Measurements from ENCODE around the gene INSC.

Gene INSC

DNA sequence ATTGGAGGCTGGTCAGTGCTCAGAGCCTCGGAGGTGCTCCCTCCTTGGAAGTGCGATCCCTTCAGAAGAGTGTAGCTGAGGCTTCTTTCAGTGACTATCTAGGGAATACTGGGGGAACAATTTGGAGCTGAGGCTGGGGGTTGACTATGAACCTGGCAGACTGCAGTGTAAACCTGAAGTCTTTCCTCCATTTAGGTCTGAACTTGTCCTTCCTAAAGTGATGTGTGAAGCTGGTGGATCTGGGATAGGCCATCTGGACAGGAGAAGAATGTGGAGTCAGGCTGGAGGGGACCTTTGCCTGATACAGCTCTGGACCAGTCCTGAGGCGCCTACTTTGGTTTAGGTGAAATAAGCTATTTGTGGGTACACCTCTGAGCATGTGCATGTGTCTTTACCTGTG, 3.5 kb upstream of the INSC start:
- DNase-seq: no peak

DNA sequence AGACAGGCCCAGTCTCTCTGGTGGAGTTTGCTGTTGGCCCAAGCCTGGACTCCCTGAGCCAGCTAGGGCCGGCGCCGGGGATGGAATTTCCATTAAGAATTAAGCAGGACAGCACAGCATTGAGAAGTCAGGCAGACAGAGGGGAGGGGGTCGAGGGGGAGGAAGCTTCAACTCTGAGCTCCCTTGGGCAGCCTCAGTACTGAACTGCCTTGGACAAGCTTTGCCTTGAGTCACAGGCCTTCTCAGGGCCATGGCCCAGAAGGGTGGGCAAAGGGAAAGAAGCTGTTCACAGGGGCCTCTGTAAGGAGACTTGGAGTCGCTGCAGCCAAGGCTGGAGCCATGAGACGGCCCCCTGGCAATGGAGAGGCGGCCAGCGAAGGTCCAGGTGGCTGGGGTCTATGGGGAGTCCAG, 2.6 kb upstream of the INSC start:
- DNase-seq: no peak

DNA sequence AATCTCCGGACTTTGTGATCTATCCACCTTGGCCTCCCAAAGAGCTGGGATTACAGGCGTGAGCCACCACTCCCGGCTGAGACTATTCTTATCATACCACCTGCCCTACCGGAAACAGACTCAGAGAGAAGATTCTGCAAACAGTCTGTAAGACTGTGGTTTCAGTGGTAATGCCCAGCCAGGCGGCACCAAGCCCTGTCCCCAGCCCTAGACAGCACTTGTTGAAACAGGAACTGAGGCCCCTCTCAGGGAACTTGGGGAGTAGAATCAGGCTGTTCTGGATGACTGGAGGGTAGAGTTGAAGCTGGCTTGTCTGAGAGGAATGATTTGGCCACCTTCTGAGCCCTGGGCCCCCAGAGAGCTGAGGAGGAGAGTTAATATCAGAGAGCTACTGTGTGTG, 1.3 kb upstream of the INSC start:
- no peak for DNase-seq

DNA sequence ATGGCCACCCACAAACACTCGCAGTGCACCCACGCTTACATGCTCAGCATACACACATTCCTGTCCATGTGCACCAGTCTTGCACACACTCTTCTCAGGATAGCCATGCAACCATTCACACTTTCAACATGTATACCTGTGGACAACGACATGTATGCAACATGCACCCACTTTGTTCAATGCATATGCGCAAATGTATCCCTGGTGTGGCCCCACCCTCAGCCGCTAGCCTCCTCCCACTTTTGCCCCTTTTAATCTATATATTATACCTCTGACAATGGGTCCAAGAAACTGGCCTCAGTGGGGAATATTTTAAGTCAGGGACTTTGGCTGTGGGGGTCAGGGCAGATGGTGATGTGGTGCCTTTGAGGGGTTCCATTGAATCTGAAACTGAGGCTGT, 963 bp downstream of the INSC start:
- DNase-seq: no peak

DNA sequence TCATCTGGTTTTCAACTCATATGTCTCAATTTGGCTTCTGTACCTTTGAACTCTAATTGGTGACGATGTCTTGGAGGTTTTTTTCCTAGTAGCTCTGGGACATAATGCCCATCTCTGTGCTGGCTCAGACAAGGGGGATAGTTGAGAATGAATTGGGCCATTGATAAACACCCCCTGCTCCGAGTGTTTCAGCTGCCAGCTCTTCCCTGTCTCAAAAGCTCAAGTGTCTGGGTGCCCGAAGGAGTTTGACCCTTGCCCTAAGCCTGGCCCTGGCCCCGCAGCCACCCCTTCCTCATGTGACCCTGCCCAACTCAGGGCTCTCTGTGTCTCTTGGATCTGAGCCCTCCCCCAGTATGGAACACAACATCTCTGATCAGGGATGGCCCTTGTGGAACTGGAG, 3.0 kb downstream of the INSC start:
- DNase-seq: no peak

DNA sequence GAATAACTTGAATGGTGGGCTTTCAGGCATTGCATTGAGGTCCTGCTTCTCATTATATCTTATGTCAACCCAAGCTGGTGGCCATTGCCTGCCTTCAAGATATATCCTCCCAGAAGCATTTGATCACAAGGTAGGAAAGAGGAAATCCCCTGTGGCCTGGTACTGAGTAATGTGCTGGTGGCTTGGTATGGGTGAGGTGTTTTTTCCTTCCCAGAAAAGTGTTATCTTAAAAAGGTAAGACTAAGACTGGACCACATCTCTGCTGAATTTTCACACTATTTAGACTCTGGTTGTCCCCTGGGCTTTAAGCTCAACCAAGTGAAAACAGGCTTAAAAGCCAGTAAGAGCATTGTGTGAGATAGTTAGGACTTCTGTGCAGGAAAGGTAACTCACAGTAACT, 3.7 kb downstream of the INSC start:
- DNase-seq: no peak

DNA sequence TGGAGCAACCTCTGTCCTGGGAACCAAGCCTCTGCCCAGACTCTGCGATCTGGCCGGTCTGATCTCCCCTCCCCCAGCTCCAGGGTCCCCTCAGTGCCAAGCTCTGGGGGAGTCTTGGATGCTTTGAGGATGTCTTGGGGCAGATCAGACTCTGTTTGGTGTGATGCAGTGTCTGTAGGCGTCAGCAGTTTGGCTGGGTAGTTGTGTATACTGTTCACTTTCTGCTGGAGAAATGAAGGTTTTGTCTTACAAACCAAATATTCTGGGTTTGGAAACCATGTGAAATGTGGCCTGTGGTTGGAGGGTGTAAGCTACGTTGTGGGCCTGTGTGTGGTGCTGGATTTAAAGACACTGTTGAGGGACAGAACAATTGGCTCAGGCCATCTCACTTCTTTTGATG, 4.6 kb downstream of the INSC start:
- DNase-seq: no peak

DNA sequence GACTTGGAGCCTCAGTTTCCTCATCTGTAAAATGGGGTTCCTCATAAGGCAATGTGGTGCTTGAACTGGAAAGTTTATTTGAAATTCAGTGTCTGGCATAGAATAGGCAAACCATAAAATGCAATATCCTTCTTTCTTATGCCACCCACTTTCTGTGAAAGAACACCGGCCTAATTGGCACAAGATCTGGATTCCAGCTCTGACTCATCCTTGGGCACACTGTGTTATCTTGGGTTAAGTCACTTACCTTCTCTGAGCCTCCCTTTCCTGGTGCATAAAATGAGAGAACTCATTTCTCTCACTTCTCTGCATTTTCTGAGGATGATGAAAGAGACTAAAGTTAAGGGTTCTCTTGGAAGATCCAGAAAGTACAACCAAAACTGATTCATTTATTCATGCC, 5.1 kb downstream of the INSC start:
- DNase-seq: no peak

DNA sequence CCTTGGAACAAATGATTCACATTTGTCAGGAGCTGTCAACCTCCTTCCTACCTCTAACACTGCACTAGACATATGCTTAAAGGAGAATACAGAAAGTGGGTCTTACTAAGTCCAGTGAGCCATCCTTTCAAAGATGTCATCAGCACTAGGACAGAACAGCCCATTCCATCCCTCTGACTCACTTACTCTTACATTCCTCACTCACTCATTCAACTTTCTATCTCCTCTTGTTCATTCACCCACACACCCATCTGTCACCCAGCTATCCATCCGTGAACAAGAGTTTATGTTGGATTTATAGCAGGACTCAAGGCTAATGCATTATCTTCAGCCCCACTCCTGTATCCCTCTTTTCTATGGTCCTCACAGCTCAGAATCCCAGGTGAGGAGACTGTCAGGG, 9.1 kb downstream of the INSC start:
- DNase-seq: no peak

DNA sequence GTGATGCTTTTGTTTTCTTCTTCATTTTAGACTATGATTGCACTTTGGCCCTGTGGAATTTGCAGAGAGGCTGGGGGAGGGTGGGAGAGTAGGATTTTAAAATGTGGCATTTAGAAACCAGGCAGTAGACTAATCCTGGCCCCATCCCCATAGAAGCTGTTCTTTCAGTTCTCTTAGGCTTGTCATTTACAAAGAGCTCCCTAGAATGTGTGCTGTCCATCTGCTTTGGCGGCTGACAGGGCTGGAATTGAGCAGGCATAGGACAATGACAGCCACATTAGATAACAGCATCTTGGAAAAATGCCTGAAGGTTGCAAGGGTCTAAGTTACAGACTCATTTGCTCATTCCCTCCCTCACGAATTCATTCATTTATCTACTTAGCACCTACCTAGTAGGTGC, 9.8 kb downstream of the INSC start:
- no peak for DNase-seq

DNA sequence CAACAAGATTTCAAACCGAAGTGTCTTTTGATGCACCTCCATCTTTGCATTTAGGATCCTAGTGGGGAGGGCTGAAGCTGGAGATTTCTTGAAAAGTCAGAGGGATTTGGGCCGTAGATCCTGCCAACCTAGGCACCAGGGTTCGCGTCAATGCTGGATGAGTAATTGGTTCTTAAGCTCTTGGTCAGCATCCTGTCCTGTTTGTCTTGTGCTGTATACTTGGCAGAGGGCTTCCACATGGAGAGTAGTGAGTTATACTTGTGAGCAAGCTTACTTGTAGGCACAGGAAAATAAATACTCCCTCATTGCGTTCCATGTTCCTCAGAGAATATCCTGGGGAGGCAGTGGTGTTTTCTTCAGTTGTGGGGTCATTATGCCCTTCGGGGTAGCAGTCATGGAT, 12.6 kb downstream of the INSC start:
- no peak for DNase-seq

DNA sequence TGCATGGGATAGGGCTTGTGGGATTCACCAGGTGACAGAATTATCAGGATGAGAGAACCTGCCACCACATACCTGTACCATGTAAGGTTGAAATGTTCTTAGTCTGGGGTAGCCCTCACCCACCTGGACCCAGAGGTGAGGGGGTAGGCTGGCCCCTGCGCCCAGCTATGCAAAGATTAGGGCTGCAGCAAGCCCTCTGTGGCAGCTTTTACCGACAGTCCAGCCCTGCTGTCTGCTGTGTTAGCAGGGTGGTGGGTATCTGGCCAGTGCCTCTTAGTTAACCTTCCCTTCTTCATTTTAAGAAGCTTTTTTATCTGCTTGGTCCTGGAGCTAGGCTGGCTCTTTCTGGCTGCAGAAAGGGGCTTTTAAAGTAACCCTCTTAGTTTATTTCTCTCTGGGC, 13.9 kb downstream of the INSC start:
- DNase-seq: no peak

DNA sequence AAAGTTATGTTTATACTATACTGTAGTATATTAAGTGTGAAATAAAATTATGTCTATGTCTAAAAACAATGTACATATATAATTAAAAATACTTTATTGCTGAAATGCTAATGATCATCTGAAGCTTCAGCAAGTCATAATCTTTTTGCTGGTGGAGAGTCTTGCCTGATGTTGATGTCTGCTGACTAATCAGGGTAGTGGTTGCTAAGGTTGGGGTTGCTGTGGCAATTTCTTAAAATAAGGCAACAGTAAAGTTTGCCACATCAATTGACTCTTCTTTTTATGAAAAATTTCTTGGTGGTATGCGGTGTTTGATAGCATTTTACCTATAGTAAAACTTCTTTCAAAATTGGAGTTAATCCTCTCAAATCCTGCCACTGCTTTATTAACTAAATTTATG, 21.4 kb downstream of the INSC start:
- DNase-seq: no peak

DNA sequence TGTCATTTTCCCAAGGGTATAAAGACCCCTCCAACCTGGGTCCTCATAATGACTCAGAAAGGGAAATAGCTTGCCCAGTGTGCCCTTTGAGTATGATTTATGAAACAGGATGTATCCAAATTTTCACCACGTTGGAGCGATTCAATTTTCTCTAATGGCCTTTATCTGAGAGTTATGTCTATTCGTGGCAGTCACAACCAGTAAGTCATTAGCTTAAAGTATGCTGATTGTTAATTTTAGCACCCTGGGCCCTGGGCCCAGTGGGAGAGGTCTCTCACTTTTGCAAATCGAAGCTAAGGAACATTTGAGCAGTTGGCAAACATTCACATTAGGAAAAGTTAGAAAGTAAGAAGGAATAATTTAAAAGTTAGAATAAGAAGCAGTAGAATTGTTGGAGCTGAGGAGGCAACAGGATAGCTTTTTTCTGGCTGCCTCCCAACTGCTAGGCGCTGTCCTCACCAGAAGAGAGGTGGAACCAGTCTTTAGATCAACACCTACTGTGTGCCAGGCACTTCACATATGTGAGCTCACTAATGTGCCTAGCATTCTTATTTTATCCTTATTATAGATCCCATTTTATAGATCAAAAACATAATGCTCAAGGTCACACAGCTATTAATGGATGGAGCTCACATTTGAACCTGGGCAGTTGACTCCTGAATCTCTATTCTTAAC, 24.5 kb downstream of the INSC start:
- DNase-seq: no peak

DNA sequence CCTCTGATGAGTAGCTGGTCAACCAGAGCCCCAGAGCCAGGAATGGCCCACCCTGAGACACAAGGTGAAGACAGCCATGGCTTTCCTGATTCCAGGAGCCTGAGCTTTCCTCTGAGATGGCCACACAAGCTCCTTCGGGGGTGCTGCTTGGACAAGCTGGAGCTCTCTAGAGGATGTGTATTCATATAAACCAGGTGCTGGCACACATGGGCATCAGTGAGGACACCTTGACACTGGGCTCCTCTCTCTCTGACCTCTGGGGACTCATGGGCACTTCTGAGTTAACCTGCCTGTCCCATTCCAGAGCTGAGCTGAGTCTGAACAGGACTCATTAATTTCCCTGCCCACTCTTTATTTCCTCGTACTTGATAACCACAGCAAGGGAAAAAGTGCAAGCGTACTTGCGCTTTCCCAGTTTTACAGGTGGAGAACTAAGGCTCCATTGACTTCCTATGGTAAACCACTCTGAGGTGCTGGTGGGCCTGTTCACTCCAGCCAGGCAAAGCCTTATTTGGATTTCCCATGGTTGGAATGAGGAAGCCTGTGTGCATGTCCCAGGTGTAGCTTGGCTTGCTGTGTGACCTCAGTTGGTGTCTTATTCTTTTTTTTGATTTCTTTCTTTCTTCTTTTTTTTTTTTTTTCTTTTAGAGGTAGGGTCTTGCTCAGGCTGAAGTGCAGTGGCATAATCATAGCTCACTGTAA, 25.4 kb downstream of the INSC start:
- no peak for DNase-seq

DNA sequence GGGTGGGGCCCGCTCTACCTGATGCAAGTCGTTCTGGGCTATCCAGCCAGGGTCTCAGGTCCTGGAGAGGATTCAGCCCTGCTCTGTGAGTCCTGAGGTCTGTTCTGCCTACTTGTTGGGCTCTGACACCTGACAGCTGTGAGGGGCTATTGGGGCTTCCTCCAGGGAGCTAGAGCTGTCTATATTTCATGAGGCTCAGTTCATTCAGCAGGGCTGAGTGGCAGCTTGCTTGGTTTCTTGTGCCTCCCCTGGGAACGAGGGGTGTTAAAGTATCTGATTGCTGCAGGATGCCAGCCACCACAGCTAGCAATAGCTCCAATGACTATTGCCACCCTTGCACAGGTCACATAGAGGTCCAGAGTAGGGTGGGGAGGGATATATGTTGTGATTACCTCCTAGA, 26.7 kb downstream of the INSC start:
- no peak for DNase-seq

DNA sequence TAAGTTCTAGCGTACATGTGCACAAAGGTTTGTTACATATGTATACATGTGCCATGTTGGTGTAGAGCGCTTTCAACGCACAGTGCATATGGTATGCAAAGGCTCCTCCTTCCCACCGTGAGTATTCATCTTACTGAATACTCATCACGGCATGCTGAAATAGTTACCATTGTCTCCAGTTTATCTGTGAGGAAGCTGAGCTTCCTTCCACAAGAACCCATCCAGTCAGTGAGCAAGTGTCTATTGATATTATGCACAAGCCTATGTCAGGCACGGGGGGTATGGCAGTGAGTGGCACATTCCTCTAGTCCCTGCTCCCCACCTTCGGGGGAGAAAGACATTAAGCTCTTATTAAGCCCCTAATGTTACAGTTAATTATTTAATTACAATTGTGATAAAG, 28.1 kb downstream of the INSC start:
- no peak for DNase-seq

DNA sequence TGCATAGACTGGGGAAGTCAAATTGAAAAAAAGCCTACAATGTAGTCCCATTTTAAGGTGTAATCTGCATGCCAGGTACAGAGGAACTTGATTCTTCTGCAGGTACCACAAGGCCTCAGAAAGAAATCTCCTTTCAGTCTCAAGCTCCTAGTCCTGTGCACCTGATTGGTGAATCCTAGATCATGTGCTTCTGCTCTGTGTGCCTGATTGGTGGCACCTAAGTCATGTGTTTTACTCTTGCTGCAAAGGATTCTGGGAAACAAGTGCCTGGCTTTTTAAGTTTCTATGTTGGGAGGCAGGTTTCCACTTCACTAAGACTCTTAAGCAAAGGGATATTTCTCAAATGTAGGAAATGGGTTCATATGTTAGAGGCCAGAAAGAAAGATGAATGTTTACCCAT, 29.1 kb downstream of the INSC start:
- no peak for DNase-seq

DNA sequence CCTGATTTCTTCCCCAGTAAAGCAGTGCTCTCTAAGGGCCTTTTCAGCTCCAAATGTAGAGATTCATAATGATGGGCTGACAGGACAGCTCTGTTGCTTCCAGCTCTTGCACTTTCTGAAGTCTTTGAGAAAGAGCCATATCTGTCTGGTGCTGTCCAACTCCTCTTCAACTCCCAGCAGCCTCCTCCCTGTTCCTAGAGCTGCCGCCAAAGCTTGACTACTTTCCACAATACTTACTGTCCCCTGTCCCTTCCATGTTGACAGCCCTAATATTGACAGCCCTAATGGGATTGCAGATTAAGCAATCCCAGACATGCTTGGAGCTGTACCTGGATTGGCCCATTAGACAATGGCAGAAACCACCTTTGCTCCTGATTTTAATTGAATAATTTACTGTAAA, 29.6 kb downstream of the INSC start:
- DNase-seq: no peak

DNA sequence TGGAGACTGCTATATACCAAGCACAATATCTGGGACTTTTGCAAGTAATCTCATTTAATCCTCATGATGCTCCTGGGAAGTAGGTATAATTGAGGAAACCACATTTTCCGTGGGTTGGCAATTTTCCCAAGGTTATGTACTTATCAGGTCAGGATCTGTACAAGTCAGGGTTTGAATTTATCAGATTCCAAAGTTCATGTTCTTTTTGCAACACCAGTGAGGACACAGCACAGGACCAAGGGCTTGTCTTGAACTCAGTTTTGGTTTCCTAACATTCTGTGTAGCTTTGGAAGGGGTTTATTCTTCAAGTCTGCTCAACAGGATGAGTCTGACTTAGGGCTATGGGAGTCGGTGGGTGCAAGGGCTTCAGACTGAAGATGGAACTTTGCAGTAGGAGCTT, 30.4 kb downstream of the INSC start:
- DNase-seq: no peak

DNA sequence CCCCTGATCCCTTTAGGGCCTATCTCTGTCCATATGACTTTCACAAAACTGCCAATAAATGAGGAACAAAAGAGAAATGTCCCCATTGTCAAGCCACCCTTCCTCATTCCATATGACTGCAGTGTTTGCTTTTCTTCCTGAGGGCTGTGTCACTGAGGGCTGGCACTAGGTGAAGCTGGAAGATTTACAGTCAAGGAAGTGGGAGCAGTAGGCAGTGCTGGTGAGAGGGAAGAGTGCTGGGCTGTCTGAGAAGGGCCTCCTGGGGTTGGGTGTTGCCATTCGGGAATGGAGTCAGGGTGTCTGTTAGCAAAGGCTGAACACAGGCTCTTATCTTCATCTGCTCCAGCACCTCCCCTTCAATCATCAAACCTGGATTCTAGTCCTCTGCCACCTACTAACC, 30.9 kb downstream of the INSC start:
- DNase-seq: no peak

DNA sequence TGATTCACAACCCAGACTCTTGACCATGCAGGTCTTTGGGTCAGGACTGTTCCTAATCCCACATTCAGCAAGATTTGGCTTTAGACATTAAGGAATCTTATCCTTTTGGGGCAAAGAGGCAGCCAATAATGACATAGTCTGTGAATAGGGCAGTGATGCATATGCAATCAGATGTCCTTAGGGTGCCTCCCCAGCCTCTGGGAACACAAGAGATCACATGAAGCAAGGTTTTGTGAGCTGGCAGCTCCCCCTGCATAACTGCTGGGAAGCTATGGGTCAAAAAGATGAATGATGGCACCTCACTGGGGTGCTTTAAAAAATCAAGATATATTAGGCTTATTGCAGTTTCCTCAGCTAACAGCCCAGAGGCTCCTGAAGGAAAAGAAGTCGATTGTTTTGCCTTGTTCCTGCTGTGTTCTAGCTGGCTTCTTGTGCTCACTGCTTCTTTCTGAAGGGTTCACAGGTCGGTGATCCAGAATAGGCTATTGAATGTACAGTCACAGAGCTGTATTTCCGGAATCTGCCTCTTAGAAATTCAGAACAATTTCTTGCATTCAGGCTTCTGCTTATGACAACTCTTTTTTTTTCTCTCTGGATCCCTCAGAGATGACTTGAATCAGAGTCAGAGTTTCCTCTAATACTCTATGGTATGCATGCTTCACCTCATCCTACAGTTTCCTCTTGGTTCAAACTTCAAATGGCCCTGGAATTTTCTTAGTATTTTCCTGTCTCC, 31.7 kb downstream of the INSC start:
- DNase-seq: no peak

DNA sequence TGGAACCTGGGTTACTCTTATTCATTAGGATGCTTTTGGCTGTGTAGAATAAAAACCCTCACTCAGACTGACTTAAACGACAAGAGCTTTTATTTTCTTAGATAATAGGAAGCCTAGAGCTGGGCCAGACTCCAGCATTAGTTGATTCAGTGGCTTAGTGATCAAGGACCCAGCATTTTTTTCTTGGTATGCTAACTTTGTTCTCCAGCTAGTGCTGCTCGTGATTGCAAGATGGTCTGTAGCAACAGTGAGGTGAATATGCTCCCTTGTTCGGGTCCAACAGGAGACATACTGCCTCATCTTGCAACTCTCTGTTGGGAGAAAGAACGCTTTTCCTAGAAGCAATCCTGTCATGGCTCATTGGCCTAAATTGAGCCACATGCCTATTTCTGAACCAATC, 33.4 kb downstream of the INSC start:
- DNase-seq: no peak

DNA sequence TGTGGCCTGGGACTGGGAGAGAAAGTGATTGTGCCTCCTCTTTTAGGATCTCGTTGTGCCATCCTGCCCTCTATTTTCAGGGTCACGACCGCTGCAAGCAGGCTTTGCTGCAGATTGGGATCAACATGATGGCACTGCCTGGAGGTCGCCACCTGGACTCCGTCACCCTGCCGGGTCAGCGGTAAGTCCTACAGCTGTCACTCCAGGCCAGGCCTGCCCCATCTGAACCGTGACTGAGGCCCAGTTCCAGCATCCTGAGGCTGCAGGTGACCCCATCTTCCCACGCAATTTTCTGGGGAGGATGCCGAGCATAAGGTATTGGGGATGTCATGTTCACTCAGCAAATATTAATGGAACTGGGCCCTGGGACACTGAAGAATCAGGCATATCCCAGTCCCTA, 34.3 kb downstream of the INSC start:
- DNase-seq: no peak

DNA sequence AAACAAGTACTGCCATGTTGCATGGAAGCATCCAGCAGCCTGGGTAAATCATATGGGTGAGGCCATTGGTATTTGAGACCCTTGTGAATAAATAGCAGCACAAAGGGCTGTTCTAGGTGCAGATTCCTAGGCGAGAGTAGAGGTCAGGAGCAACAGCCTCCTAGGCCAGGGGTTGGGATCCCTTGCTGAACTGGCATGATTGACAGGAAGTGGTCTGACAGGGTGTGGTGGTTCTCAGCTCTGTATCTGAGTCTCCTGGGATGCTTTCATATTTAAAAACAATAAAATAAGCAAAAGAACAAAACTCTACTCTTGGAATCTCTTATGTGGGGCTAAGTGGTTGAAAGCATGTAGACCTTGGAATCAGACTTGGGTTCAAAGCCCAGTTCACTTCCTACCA, 35.8 kb downstream of the INSC start:
- no peak for DNase-seq
